GM18951 (cell line): Measurements from ENCODE around the gene TRIM40.
A peak's percentile ranks its signal among the peaks of the same experiment; 100 is the strongest.

Experiments used
- POLR2A ChIP-seq: IDR thresholded peaks from 4 replicates; pipeline ENCODE4 v1.6.1; 2011; ENCODE audit warnings: mild to moderate bottlenecking; ENCODE audit not compliant: insufficient read length, insufficient read depth; ENCODE audit errors: extremely low read depth
- in situ Hi-C: fragments of 300-500 bp; cut with MboI; formaldehyde crosslinking; loops from one replicate; pipeline ENCODE4 v1.12.0; 2022; ENCODE audit warnings: low sequenced_read_pairs, mixed read lengths, inconsistent platforms; ENCODE audit not compliant: unreplicated experiment

Gene TRIM40, protein sequence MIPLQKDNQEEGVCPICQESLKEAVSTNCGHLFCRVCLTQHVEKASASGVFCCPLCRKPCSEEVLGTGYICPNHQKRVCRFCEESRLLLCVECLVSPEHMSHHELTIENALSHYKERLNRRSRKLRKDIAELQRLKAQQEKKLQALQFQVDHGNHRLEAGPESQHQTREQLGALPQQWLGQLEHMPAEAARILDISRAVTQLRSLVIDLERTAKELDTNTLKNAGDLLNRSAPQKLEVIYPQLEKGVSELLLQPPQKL

DNA sequence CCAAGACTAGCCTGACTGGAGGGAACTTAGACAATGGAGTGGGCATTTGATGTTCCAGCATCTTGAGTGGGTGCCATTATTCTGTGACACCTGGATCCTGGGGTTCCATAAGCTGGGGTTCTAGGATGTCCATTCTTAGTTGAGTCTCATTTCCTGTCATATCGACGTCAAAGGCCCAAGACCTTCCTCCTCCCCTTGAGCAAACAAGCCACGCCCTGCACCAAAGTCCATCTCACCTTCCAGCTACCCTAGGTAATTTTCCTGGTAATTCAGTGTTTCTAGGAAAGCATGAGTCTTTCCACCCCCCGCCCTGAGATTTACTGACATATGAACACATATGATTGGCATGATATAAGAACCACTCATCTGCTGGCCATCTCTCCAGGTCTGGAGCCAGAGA, at the start of gene TRIM40:
Gene TRIM40 (plus strand): TSS at position 384 of the 400 bp plus-strand sequence. CDS start 897 bp downstream, outside the sequence.
- in situ Hi-C loops, result no loop called here
- no peak for TF ChIP-seq POLR2A

GRCh38 chr6:30087876-30088275, 48.1 kb upstream of the TRIM40 start:
- in situ Hi-C loops, result no loop called here
- TF ChIP-seq POLR2A, result no peak

- in situ Hi-C loops, result no loop called here
- no peak for TF ChIP-seq POLR2A
These were observed 44.2 kb upstream of the TRIM40 start for GRCh38 chr6:30091577-30092381.

DNA sequence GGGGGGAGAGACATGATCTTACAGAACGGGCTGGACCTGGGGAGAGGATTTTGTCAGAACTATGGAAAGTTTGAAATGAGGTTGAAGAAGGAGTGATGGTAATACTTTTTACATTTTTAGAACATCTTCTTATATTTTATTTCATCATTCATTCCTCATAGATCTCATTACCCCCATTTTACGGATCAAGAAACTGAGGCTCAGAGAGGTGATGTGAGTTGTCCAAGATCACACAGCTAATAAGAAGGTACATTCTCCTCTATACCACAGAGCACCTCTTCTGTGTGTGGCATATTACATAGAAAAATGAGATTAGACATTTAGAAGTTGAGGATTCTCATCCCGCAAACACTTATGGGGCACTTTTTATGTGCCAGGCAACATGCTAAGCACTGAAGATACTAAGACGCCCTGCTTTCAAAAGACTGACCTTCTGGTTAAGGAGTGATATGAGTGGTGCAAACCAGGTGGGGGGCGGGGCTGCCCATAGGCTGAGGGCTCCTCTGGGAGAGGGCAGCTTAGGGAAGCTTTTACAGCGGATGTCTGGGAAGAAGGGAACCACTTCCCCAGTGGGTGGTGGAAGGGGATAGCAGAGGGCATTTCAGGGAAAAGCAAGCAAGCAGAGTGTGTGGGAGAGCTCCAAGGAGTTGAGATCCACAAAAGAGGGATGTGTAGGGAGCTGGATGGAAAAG, 42.9 kb upstream of the TRIM40 start:
- no peak for TF ChIP-seq POLR2A
- in situ Hi-C loops, result no loop called here

- in situ Hi-C loops, result no loop called here
- no peak for TF ChIP-seq POLR2A
These were observed 41.8 kb upstream of the TRIM40 start for GRCh38 chr6:30093951-30094661.

GRCh38 chr6:30096829-30097228, 39.1 kb upstream of the TRIM40 start:
- in situ Hi-C loops, result no loop called here
- TF ChIP-seq POLR2A, result no peak

- no peak for TF ChIP-seq POLR2A
- in situ Hi-C loops, result no loop called here
These were observed 37.8 kb upstream of the TRIM40 start for GRCh38 chr6:30097902-30098768.

DNA sequence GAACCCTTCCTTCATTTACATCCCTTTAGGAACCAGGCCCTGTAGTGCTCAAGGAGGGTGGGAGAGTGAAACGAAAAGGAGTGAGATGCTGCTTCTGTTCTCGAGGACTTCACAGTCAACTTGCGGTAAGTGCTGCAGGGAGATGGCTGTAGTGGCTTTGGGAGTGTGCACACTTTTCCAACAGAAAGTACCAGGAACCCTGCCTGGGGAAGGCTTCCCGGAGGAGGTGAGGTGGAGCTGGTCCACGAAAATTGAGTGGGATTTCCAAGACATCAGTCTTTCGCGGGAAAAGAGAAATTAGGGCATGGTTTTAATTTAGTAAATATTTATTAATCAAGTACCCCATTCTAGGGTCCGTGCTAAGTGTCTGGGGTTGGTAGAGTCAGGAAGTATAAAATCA, 35.8 kb upstream of the TRIM40 start:
- TF ChIP-seq POLR2A, result no peak
- in situ Hi-C loops, result no loop called here

DNA sequence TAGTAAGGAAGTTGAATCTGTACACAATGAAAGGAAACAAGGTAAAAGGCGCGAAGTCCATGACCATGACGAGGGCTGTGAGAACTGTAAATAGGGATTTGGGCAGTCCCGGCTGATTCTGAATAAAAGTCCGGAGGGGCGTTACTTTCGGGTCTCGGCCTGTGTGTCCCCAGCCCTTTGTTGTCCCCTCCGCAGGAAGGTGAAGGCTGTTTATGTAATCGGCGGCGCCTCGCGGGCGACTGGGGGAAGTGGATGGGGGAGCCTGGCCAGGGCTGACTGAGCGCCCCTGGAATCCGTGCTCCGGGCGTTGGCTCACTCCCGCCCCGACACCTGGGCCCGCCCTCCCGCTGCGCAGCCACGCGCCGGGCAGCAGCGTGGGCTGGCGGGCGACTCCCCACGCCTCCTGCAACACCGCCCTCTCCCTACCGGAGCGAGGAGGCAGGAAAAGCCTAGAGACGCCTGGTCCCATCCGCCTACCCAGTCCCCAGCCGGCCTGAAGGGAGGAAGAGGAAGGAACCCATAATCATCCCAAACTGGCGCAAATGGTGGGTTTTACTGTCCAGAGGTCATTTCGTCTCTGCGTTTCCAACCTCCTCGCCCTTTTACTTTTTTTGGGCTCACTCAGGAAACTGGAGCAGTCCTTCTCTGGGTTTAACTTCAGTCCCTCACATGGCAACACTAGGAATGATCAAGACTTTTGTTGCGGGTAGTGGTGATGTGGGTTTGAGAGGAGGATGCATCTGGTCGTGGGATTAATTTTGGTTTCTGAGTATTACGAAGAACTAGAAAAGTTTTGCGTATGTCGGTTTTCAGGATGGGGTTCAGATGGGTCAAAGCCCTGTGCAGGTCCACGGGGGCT, 35.1 kb upstream of the TRIM40 start:
- no peak for TF ChIP-seq POLR2A
- in situ Hi-C loops, result no loop called here

GRCh38 chr6:30101444-30102413, 34.2 kb upstream of the TRIM40 start:
- TF ChIP-seq POLR2A, result peak; percentile 26
- in situ Hi-C loops, result no loop called here
